A549 treated with ZK216348 at 1 μM for 4 hours (cell line): Measurements from ENCODE around the gene WDR88. TPM values are rescaled to one million over a fixed set of nuclear protein-coding genes. Genes with fewer than 3 reads are reported as not detected.

Experiments used
- total RNA-seq: library from RNA; stranded (reverse); fragments of 200-300 nt; extraction: Qiagen RNA extraction; gene quantifications from 5 replicates; pipeline ENCODE4 v1.2.3, GENCODE V29; 2022; ENCODE audit warnings: low read depth

WDR88 gene, protein sequence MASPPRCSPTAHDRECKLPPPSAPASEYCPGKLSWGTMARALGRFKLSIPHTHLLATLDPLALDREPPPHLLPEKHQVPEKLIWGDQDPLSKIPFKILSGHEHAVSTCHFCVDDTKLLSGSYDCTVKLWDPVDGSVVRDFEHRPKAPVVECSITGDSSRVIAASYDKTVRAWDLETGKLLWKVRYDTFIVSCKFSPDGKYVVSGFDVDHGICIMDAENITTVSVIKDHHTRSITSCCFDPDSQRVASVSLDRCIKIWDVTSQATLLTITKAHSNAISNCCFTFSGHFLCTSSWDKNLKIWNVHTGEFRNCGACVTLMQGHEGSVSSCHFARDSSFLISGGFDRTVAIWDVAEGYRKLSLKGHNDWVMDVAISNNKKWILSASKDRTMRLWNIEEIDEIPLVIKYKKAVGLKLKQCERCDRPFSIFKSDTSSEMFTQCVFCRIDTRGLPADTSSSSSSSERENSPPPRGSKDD
- not detected in 5 replicates for total RNA-seq

DNA sequence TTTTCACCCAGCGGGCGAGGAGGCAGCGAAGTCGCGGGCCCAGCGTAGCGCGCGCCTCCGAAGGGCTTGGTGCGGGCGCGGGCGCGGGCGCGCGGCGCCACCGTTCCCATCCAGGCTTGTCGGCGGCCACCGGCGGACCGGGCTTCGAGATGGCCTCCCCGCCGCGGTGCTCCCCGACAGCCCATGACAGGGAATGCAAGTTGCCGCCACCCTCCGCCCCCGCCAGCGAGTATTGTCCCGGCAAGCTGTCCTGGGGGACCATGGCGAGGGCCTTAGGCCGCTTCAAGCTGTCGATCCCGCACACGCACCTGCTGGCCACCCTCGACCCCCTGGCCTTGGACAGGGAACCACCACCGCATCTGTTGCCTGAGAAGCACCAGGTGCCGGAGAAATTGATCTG, at the start of gene WDR88:
TSS of gene WDR88 (plus strand) at position 94 of the 400 bp plus-strand sequence. CDS start at position 150, 56 bp downstream.

DNA sequence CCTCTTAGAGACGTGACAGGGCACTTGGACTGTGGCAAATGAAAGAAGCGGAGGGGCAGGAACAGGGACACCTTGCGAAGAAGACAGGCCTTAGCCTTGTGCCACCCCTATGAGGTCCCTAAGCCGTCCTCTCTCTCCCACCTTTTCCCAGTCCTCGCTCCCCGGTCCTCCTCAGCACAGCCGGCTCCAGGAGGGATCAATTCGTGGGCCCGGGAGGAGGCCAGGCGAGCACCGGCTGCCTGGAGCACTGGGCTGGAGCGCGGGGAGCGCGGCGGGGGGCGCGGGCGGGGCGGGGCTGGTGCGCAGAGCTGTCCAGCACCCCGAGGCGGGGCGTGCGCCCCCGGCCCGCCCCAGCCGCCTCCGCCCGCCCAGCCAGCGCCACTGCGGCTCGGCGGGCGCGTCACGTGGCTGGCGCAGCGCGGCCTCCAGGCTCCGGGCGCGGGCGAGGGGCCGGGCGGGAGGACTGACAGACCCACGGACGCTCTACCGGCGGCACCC, 62.0 kb downstream of the WDR88 start, which contains the start of gene LRP3:
TSS of gene LRP3 (plus strand) at position 466 of the 498 bp plus-strand sequence. CDS start 456 bp downstream, outside the sequence.

Other genes starting within 250 kb of the WDR88 start
- gene CEP89, start 160.2 kb upstream of the WDR88 start, total RNA-seq = 40.5 to 50.9 TPM (median 47.3 TPM) in 5 replicates
- 13.9 to 16.1 TPM (median 15.6 TPM) in 5 replicates for gene FAAP24, start 159.9 kb upstream of the WDR88 start, total RNA-seq
- gene RHPN2, start 67.2 kb upstream of the WDR88 start, total RNA-seq = 43.5 to 68.5 TPM (median 55.9 TPM) in 5 replicates
- gene GPATCH1, start 50.9 kb upstream of the WDR88 start, total RNA-seq = 12.1 to 16.5 TPM (median 15.2 TPM) in 5 replicates
- gene LRP3, start 62.2 kb downstream of the WDR88 start, total RNA-seq = 23.8 to 65.5 TPM (median 52.9 TPM) in 5 replicates
- gene SLC7A10, start 93.7 kb downstream of the WDR88 start, total RNA-seq = 0.15 TPM in 1 of 5 replicates, not detected in the others
- 4.7 to 11.5 TPM (median 9.3 TPM) in 5 replicates for gene CEBPA, start 170.4 kb downstream of the WDR88 start, total RNA-seq
- gene CEBPG, start 241.6 kb downstream of the WDR88 start, total RNA-seq = 29.4 to 45.7 TPM (median 39.9 TPM) in 5 replicates